Coronary artery (tissue), 2 donors: Measurements from ENCODE around the gene ST3GAL3.

Source experiments
- DNase-seq: peaks from one replicate; pipeline ENCODE4 v3.0.0-alpha.2; 2017; ENCODE audit warnings: low spot score
- H3K27ac ChIP-seq, 2 donors: fragments of 200-600 bp; sonication (generic); one replicate each; pipeline ENCODE4 v1.5.1; 2016 to 2019
- H3K4me3 ChIP-seq: fragments of 200-600 bp; sonication (generic); 2 replicates; pipeline ENCODE4 v1.5.1; 2016; ENCODE audit warnings: mild to moderate bottlenecking, moderate library complexity
- CTCF ChIP-seq: fragments of 200-600 bp; sonication (generic); IDR thresholded peaks from one replicate; pipeline ENCODE4 v1.5.1; 2019; ENCODE audit warnings: antibody characterized with exemption

The ST3GAL3 gene

GRCh38 chr1:43786201-43786958 is 79.0 kb downstream of the ST3GAL3 start:
- no peak overlapping the region for H3K27ac ChIP-seq

GRCh38 chr1:43786960-43787359 is 79.6 kb downstream of the ST3GAL3 start:
- no peak overlapping the region for H3K27ac ChIP-seq
- H3K4me3 ChIP-seq: no peak overlapping the region
- no peak for DNase-seq
- TF ChIP-seq CTCF: no peak

More at GRCh38 chr1:43786201-43786958, 79.0 kb downstream of the ST3GAL3 start:
- no peak overlapping the region for H3K4me3 ChIP-seq
- no peak for TF ChIP-seq CTCF
- DNase-seq: no peak

- H3K4me3 ChIP-seq: no peak overlapping the region
- no peak for DNase-seq
- TF ChIP-seq CTCF: no peak
- H3K27ac ChIP-seq: no peak overlapping the region
Measured at GRCh38 chr1:43789604-43790550, 82.5 kb downstream of the ST3GAL3 start.

- H3K4me3 ChIP-seq: no peak overlapping the region
- TF ChIP-seq CTCF: no peak
- no peak for DNase-seq
- H3K27ac ChIP-seq: no peak overlapping the region
Measured at GRCh38 chr1:43791243-43791642, 83.9 kb downstream of the ST3GAL3 start.

GRCh38 chr1:43796111-43796581 is 88.8 kb downstream of the ST3GAL3 start:
- TF ChIP-seq CTCF: no peak
- DNase-seq: no peak
- H3K4me3 ChIP-seq: no peak overlapping the region
- no peak overlapping the region for H3K27ac ChIP-seq

GRCh38 chr1:43797891-43798290 is 90.6 kb downstream of the ST3GAL3 start:
- Histone ChIP-seq H3K27ac (no peak overlapping the region), H3K4me3 (no peak overlapping the region)
- TF ChIP-seq CTCF: no peak

More at GRCh38 chr1:43797891-43798290, 90.6 kb downstream of the ST3GAL3 start:
- no peak for DNase-seq
